GM18498 (cell line): ENCODE measurements around the gene FHIT.
A peak's percentile ranks its signal among the peaks of the same experiment; 100 is the strongest.

Experiments used
- ATAC-seq: cut with Tn5 transposase; IDR thresholded peaks from one replicate; pipeline ENCODE4 v1.9.1; 2021; ENCODE audit warnings: mild to moderate bottlenecking, moderate library complexity; ENCODE audit not compliant: unreplicated experiment

FHIT gene

DNA sequence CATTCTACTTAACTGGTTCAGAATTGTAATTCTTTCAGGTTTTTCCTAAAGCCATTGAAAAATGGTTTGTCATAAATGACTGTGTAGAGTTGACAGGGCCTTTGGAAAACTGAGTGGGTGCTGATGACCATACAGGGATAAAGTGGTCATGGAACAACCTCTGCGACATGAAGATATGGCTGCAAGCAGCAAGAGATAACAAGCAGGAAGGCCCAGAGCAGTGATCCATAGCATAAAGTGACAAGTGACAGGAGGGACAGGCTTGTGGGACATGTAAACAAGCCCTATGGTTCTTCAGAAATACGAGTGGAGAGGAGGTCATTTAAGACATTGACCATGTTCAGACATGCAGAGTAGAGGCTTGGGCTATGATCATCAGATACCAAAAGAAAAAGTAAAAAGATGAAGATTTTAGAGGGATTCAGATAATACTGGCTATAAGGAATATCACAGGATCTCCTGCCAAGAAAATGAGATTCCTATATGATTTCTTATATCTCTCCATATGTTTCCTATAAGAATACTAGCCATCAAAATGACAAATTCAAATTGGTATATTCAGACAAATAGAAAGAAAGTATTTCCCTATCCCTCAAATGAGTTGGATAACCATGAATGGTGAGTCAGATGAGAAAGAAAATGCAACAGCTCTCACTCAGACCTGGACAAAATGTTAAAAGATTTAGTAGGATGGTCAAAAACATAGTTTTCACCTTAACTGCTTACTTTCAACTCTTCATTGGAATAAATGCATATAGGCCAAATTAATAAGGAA is 1373.8 kb downstream of the FHIT start:
- no peak for ATAC-seq

- ATAC-seq: no peak
Measured at GRCh38 chr3:59876533-59877062, 1374.7 kb downstream of the FHIT start.

- peak; percentile 55 for ATAC-seq
Measured at GRCh38 chr3:59873576-59874230, 1377.5 kb downstream of the FHIT start.

GRCh38 chr3:59872128-59872527 is 1379.1 kb downstream of the FHIT start:
- no peak for ATAC-seq

DNA sequence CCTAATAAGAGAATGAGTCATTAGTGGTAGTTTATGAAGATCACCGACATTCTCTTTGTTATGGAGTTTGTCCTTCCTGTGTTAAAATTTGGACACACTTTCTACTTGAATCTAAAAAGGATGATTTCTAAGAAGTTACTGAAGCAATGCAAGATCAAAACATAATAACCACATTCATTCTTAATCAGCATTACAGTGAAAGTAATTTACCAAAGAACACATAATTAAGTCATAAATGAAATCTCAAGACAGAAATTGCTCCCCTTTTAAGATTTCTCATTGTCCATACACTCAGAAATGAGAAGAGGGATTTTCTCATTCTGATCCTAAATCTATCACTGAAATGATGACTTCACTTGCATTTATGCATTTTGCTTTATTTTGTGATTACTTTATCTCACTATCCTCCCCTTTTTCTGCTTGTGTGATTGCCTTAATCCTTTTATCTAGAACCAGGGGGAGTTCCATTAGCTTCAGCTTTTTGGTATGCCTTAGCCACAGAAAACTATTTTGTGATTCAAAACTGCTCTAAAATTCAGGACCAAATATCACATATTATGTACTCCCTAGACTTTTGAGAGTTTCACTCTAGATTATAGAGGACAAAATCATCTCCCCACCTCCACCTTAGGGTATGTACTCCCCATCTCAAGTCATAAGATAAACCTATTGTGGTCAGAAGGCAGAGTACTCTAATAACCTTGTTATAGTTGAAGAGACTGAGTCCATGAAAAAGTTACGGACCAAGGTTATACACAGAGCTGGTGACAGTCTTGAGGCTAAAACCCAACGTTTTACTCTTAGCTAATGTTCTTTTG is 1383.9 kb downstream of the FHIT start:
- ATAC-seq: no peak

DNA sequence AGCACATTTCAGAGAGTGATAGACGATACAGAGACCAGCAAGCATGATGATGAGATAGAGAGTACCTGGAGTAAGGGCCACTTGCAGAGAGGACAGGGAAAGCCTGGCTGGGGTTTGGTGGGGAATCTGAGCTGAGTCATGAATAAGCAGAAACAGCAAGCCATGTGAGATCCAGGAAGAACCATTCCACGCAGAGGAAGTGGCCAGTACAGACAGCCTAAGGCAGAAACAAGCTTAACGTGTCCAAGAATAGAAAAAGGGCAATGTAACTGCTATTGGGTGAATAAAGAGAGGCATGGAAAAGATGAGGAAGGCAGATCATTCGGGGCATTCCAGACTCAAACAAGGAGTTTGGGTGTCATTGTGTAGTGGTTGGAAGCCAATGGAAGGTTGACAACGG is 1385.2 kb downstream of the FHIT start:
- no peak for ATAC-seq

GRCh38 chr3:59865351-59865750 is 1385.9 kb downstream of the FHIT start:
- no peak for ATAC-seq

GRCh38 chr3:59862686-59863085 is 1388.6 kb downstream of the FHIT start:
- no peak for ATAC-seq

GRCh38 chr3:59857589-59858346 is 1393.5 kb downstream of the FHIT start:
- peak; percentile 99 for ATAC-seq

GRCh38 chr3:59856934-59857460 is 1394.3 kb downstream of the FHIT start:
- ATAC-seq: no peak

DNA sequence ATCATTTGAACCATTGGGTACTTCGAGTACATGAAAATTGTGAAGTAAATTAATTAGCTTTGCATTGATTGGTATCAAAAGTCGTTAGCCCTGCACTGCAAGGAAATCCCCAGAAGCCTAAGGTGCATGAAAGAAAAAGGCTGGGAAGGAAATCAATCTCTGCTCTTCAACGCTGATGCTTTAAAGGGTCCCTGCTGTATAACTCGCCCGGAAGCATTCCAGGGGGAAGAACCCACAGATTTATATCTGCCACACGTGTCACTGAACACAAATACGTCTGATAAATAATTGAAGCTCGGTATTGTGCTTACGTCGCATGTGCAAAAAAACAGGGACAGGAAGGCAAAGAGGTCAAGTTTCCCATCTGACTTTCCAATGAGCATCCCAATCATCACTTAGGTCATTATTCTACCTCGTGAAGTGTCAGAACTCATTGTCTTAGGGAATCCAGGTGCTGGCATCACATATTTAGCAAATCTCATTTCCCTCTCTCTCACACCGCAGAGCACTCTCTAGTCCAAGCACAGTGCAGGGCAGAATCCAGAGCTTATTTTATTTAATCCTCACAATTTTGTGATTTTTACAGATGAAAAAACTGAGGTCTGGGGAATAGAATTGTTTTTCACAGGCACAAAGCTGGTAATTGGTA is 1397.1 kb downstream of the FHIT start:
- no peak for ATAC-seq

GRCh38 chr3:59850417-59850816 is 1400.8 kb downstream of the FHIT start:
- ATAC-seq: no peak

GRCh38 chr3:59845386-59845785 is 1405.9 kb downstream of the FHIT start:
- ATAC-seq: no peak

DNA sequence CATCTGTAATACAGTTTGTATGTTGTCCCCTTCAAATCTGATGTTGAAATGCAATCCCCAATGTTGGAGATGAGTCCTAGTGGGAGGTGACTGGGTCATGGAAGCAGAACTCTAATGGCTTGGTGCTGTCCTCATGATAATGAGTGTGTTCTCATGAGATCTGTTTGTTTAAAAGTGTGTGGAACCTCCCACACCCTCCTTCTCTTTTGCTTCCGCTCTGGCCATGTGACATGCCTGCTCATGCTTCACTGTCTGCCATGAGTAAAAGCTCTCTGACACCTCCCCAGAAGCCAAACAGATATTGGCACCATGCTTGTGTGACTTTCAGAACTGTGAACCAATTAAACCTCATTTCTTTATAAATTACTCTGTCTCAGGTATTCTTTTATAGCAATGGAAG is 1407.4 kb downstream of the FHIT start:
- no peak for ATAC-seq

- peak; percentile 99 for ATAC-seq
Measured at GRCh38 chr3:59839810-59840515, 1411.3 kb downstream of the FHIT start.

DNA sequence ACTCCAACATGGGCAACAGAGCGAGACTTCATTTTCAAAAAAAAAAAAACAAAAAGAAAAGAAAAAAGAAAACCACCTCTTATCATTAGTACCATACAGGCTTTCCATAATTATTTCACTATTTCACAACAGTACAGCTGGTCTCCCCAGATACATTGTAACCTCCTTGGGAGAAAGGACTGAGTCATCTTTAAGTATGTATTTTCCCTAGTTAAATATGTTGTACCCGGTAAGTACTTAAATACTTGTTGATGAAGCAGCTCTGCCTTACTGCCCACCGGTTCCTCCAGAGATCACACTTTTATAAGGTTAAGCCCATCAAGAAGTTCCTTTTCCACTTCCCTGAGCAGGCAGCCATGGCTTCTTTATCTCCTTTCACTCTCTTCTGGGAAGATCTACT is 1412.0 kb downstream of the FHIT start:
- peak; percentile 16 for ATAC-seq

DNA sequence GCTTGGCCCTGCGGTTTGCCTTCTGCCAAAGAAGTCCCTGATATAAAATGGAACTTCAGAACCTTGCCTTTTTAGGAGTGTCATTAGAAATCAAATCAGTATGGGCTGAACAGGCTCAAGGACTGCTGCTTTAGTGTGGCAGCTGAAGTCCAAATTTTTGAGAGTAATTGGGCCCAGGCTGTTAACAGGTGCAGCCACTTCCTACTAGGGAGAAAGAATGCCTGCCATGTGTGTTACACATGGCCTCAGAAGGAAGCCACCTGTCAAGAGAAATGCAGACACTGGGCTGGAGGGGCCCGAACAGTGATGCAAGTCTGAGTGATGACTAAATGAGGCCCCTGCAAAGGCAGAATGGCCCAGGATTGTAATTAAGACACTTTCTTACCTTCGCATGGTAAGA is 1414.7 kb downstream of the FHIT start:
- no peak for ATAC-seq

DNA sequence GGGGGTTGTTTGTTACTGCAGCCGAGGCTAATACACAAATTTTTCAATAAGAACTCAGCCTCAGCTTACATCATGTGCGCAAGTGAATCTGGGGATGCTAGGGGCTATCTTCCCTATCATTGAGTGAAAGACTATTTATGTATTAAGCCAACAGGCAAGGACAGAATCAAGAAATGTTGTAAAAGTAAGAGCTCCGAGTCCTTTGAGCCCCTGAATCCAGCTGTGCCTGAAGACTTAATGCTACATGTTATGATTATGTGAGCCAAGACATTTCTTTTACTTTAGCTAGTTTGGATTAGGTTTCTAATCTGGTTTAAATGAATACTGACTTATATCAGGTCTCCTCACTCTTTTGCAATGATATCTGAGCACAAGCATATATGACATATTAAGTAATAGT is 1418.5 kb downstream of the FHIT start:
- ATAC-seq: no peak

DNA sequence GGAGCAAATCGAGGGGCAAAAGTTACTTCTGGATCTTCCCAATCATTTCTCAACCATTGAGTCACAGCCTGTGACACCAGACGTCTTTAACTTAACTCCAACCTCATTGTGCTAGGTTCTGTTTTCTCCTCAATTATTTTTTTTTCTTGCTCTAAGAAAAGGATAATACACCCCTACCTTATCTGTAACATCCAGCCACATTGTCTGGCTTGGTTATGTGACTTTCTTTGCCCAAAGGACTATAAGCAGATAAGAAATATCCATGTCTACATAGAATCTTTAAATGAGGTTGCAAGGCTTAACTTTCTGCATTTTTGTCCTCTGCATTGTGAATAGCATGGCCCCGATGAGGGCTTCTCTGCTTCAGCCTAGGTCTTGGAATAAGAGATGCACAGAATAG is 1419.0 kb downstream of the FHIT start:
- no peak for ATAC-seq
